Endothelial cell of umbilical vein (primary cell): ENCODE data around the gene KRT77. TPM values are rescaled to one million over a fixed set of nuclear protein-coding genes. Genes with fewer than 3 reads are reported as not detected.

ENCODE experiments used
- BruUV-seq: library from RNA; stranded (reverse); fragments of 400-500 nt; replicated peaks from 2 replicates; lab custom pipeline; 2021; lab: Mats Ljungman, UMichigan
- CTCF ChIA-PET: fragments of 300-600, 350-600 bp; sonication (Branson Sonifier 250); formaldehyde crosslinking; loops from one replicate; lab custom pipeline; 2021; ENCODE audit warnings: antibody characterized with exemption, inconsistent platforms; lab: Charles Lee
- POLR2A ChIA-PET: fragments of 300-600, 350-600 bp; sonication (Branson Sonifier 250); formaldehyde crosslinking; loops from one replicate; lab custom pipeline; 2021; ENCODE audit warnings: antibody characterized with exemption, inconsistent platforms; lab: Charles Lee
- DNase-seq: peaks from one replicate; pipeline ENCODE4 v3.0.0-alpha.2; 2011; ENCODE audit warnings: low read depth, low spot score
- FAIRE-seq: peaks from 2 replicates; lab custom pipeline; 2011; peaks lifted over from hg19 to GRCh38; lab: Jason Lieb, UNC
- H2AFZ ChIP-seq: 2 replicates; pipeline ENCODE4 v1.6.0; 2012; ENCODE audit warnings: low read depth, low read length, control low read depth, inconsistent platforms
- H3K27ac ChIP-seq: 2 replicates; pipeline ENCODE4 v1.5.1; 2011; ENCODE audit warnings: low read depth, mild to moderate bottlenecking, control low read depth, low read length, moderate library complexity; ENCODE audit not compliant: insufficient read depth
- H3K27me3 ChIP-seq, 2 experiments: 2 replicates each; pipeline versions ENCODE4 v1.6.0 to v1.6.1; 2011; ENCODE audit warnings: low read length in 2 of 2, mixed read lengths in 1 of 2; ENCODE audit not compliant: control insufficient read depth in 2 of 2, insufficient read depth in 2 of 2
- H3K36me3 ChIP-seq, 2 experiments: 2 replicates in 1 of 2; 3 replicates in 1 of 2; pipeline ENCODE4 v1.5.1; 2011; ENCODE audit warnings: low read length in 2 of 2, mild to moderate bottlenecking in 1 of 2, moderate library complexity in 1 of 2; ENCODE audit not compliant: control insufficient read depth in 2 of 2, insufficient read depth in 2 of 2; ENCODE audit errors: extremely low read depth in 1 of 2
- H3K4me1 ChIP-seq: 3 replicates; pipeline ENCODE4 v1.5.1; 2011; ENCODE audit warnings: mild to moderate bottlenecking, low read length; ENCODE audit not compliant: control insufficient read depth, insufficient read depth; ENCODE audit errors: extremely low read depth
- H3K4me2 ChIP-seq: 2 replicates; pipeline ENCODE4 v1.6.1; 2011; ENCODE audit warnings: low read length, control low read depth, mixed read lengths; ENCODE audit not compliant: insufficient read depth
- H3K4me3 ChIP-seq, 3 experiments: fragments of 200-600 bp in 1 of 3; sonication (generic), shearing (Covaris generic) in 1 of 3; replicated peaks in 1 of 3; 2 replicates each; pipeline ENCODE4 v1.5.1; 2011 to 2016; ENCODE audit warnings: control low read depth in 3 of 3, low read length in 3 of 3, mild to moderate bottlenecking in 2 of 3, inconsistent platforms in 1 of 3, low read depth in 1 of 3, moderate library complexity in 1 of 3; ENCODE audit not compliant: insufficient read depth in 1 of 3
- H3K79me2 ChIP-seq: 2 replicates; pipeline ENCODE4 v1.6.0; 2012; ENCODE audit warnings: low read length, inconsistent platforms; ENCODE audit not compliant: control insufficient read depth, insufficient read depth
- H3K9ac ChIP-seq: replicated peaks from 2 replicates; pipeline ENCODE3; 2011; ENCODE audit warnings: low read length, control low read depth; ENCODE audit not compliant: insufficient read depth; ENCODE audit errors: extremely low read depth
- H3K9me1 ChIP-seq: replicated peaks from 3 replicates; pipeline ENCODE4 v1.6.0; 2011; ENCODE audit warnings: mild to moderate bottlenecking, low read length; ENCODE audit not compliant: control insufficient read depth, insufficient read depth; ENCODE audit errors: extremely low read depth
- H3K9me3 ChIP-seq: replicated peaks from 2 replicates; pipeline ENCODE4 v1.5.1; 2012; ENCODE audit warnings: low read length, inconsistent platforms; ENCODE audit not compliant: control insufficient read depth, insufficient read depth
- H4K20me1 ChIP-seq: replicated peaks from 2 replicates; pipeline ENCODE3; 2011; ENCODE audit warnings: mild to moderate bottlenecking, low read length; ENCODE audit not compliant: control insufficient read depth, insufficient read depth; ENCODE audit errors: extremely low read depth
- EZH2 ChIP-seq: IDR thresholded peaks from 2 replicates; pipeline ENCODE4 v1.6.1; 2012; ENCODE audit warnings: borderline replicate concordance, low read depth, mild to moderate bottlenecking, moderate library complexity, low read length, inconsistent platforms; ENCODE audit not compliant: severe bottlenecking
- FOS ChIP-seq: IDR thresholded peaks from 2 replicates; pipeline ENCODE4 v1.6.1; 2011; ENCODE audit warnings: mild to moderate bottlenecking, low read length, moderate library complexity, borderline replicate concordance; ENCODE audit not compliant: insufficient read depth
- GATA2 ChIP-seq: IDR thresholded peaks from 2 replicates; pipeline ENCODE4 v1.7.0; 2011; ENCODE audit warnings: low read depth, mild to moderate bottlenecking, moderate library complexity, mixed read lengths, low read length; ENCODE audit not compliant: insufficient read length, insufficient read depth
- JUN ChIP-seq: IDR thresholded peaks from 2 replicates; pipeline ENCODE4 v1.6.1; 2011; ENCODE audit warnings: borderline replicate concordance, low read depth; ENCODE audit not compliant: insufficient read length, insufficient read depth
- MYC ChIP-seq: IDR thresholded peaks from one replicate; pipeline ENCODE4 v1.6.1; 2011; ENCODE audit warnings: mild to moderate bottlenecking, low read depth, low read length
- POLR2A ChIP-seq: IDR thresholded peaks from 2 replicates; pipeline ENCODE4 v1.6.1; 2012; ENCODE audit warnings: low read depth, mild to moderate bottlenecking, control low read depth, low read length
- POLR2AphosphoS5 ChIP-seq: IDR thresholded peaks from 2 replicates; pipeline ENCODE4 v1.6.1; 2012; ENCODE audit warnings: low read depth, mild to moderate bottlenecking, control low read depth, low read length, moderate library complexity; ENCODE audit not compliant: insufficient read depth
- dilution Hi-C: fragments of 300-500 bp; cut with MboI; formaldehyde crosslinking; loops from one replicate; pipeline ENCODE4 v1.15.0; 2019; ENCODE audit warnings: low sequenced_read_pairs; ENCODE audit not compliant: extremely low pct_ligation_motif_present
- intact Hi-C: fragments of 100-400 bp; cut with micrococcal nuclease; formaldehyde crosslinking; loops from one replicate; pipeline ENCODE4 v1.10.0; 2022
- polyA plus RNA-seq, 4 experiments: library from polyadenylated mRNA; depleted of rRNA in 3 of 4; stranded (reverse) in 3 of 4; unstranded in 1 of 4; fragments of >200 nt; gene quantifications; 2 replicates each; pipeline versions ENCODE4 v1.2.1 to v1.2.3, GENCODE V29; 2011 to 2012; ENCODE audit warnings: missing spikeins in 1 of 4
- total RNA-seq: library from RNA; stranded (reverse); gene quantifications from 2 replicates; pipeline ENCODE4 v1.2.3, GENCODE V29; 2021
- TF ChIP-seq, protein P1 (sequence below): IDR thresholded peaks from 2 replicates; pipeline ENCODE4 v1.6.1; 2011; ENCODE audit not compliant: insufficient read depth, insufficient read length
- TF ChIP-seq, protein P2 (sequence below), 2 donors: IDR thresholded peaks; 1 replicate in 1 of 2; 2 replicates in 1 of 2; pipeline ENCODE4 v1.5.1; 2011; ENCODE audit warnings: low read length in 2 of 2, mild to moderate bottlenecking in 2 of 2, moderate library complexity in 2 of 2, control low read depth in 1 of 2, inconsistent platforms in 1 of 2, low read depth in 1 of 2; ENCODE audit not compliant: insufficient read depth in 1 of 2; ENCODE audit errors: extremely low read depth in 1 of 2

KRT77 gene
- total and polyA plus RNA-seq, 2 donors (not counting 3 experiments of a cell fraction or from before 2014, with no cell fraction given): not detected

DNA sequence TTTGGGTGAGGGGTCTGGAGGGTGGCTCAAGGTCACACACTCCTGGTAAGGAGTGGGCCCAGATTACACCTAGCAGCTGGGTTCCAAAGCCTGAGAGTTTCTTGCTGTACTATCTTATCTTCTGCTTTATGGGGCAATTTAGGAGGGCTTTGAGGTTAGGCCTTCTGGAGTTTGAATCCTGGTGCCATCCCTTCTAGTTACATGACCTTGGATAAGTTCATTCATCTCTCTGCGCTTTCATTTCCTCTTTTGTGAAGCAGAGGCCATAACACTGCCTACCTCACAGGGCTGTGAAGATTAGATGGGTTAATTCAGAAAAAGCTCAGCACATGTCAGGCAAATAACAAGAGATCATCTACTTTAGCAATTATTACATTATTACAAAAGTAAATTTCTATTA lies 7.4 kb upstream of the KRT77 start:
- Histone ChIP-seq H3K27ac (no peak overlapping the region), H2AFZ (no peak overlapping the region), H3K4me2 (no peak overlapping the region), H3K4me3 (no peak overlapping the region), H4K20me1 (no peaks in the 10 kb centered on the region), H3K36me3 (no peaks in the 10 kb centered on the region), H3K4me1 (no peaks in the 10 kb centered on the region), H3K27me3 (peaks cover 24 to 30% of the 10 kb centered on the region in 2 experiments), H3K9ac (no peak overlapping the region), H3K79me2 (no peaks in the 10 kb centered on the region), H3K9me3 (no peaks in the 10 kb centered on the region), H3K9me1 (no peaks in the 10 kb centered on the region)
- CTCF ChIA-PET: interaction anchor here (1.0 to 1.2 kb wide), 3 partner anchors 9 to 155 kb away, joined by 3 to 4 read pairs (median 3); no protein-coding TSS in a partner anchor
- intact Hi-C loops: no loop called here
- DNase-seq (no peak), FAIRE-seq (no peak)
- no peak for TF ChIP-seq JUN
- TF ChIP-seq POLR2AphosphoS5: no peak
- no peak for TF ChIP-seq EZH2
- TF ChIP-seq GATA2: no peak
- TF ChIP-seq, protein P1, sequence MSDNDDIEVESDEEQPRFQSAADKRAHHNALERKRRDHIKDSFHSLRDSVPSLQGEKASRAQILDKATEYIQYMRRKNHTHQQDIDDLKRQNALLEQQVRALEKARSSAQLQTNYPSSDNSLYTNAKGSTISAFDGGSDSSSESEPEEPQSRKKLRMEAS: no peak
- TF ChIP-seq MYC: no peak
- TF ChIP-seq, protein P2, sequence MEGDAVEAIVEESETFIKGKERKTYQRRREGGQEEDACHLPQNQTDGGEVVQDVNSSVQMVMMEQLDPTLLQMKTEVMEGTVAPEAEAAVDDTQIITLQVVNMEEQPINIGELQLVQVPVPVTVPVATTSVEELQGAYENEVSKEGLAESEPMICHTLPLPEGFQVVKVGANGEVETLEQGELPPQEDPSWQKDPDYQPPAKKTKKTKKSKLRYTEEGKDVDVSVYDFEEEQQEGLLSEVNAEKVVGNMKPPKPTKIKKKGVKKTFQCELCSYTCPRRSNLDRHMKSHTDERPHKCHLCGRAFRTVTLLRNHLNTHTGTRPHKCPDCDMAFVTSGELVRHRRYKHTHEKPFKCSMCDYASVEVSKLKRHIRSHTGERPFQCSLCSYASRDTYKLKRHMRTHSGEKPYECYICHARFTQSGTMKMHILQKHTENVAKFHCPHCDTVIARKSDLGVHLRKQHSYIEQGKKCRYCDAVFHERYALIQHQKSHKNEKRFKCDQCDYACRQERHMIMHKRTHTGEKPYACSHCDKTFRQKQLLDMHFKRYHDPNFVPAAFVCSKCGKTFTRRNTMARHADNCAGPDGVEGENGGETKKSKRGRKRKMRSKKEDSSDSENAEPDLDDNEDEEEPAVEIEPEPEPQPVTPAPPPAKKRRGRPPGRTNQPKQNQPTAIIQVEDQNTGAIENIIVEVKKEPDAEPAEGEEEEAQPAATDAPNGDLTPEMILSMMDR (IDR thresholded peaks at IDR 0.05; ENCODE audit: extremely low read depth in 1 of 2, insufficient read depth in 1 of 2, low read depth in 1 of 2, low read length in 2 of 2): no peak
- no peak for TF ChIP-seq FOS
- no peak for TF ChIP-seq POLR2A
- BruUV-seq: no TSS peak
- dilution Hi-C loops: no loop called here
- POLR2A ChIA-PET: no interaction called here
